GM12878 (cell line): Measurements from ENCODE around the gene CDHR4. TPM values are rescaled to one million over a fixed set of nuclear protein-coding genes. Genes with fewer than 3 reads are reported as not detected.
"Not testable (repeated sequence)": the region's sequence is repeated elsewhere in the genome, so short reads cannot be mapped to it uniquely, and the experiment has no call there.

Source experiments
- ATAC-seq: fragments of 200-7000 bp; cut with Tn5 transposase; 3 replicates; pipeline ENCODE4 v1.9.1; 2020; ENCODE audit warnings: mild to moderate bottlenecking, moderate library complexity
- BruUV-seq: library from RNA; stranded (reverse); fragments of 400-500 nt; replicated peaks from 2 replicates; lab custom pipeline; 2021; lab: Mats Ljungman, UMichigan
- CTCF ChIA-PET: fragments of 300-600 bp; sonication (Branson Sonifier 250); formaldehyde crosslinking; extraction: SDS; loops from one replicate; lab custom pipeline; 2021; ENCODE audit warnings: inconsistent platforms; lab: Yijun Ruan, JAX
- POLR2A ChIA-PET: fragments of 350-600 bp; formaldehyde crosslinking; extraction: SDS; loops from one replicate; lab custom pipeline; 2021; ENCODE audit warnings: inconsistent platforms; lab: Charles Lee
- RAD21 ChIA-PET: fragments of 300-600 bp; sonication (Branson Sonifier 250); formaldehyde crosslinking; loops from one replicate; lab custom pipeline; 2023; ENCODE audit warnings: antibody characterized with exemption; ENCODE audit not compliant: unreplicated experiment; lab: Charles Lee
- SMC1A ChIA-PET: fragments of 300-600 bp; sonication (Branson Sonifier 250); formaldehyde crosslinking; loops from one replicate; lab custom pipeline; 2023; ENCODE audit not compliant: unreplicated experiment, uncharacterized antibody; lab: Charles Lee
- DNase-seq: peaks from one replicate; pipeline ENCODE4 v3.0.0-alpha.2; 2011; ENCODE audit warnings: low read depth, low spot score
- FAIRE-seq: peaks from 3 replicates; lab custom pipeline; 2011; peaks lifted over from hg19 to GRCh38; lab: Jason Lieb, UNC
- H2AFZ ChIP-seq: 2 replicates; pipeline ENCODE4 v1.6.0; 2011; ENCODE audit warnings: low read depth, low read length, control low read depth; ENCODE audit not compliant: control insufficient read depth
- H3K27ac ChIP-seq: 2 replicates; pipeline ENCODE4 v1.5.1; 2011; ENCODE audit warnings: control low read depth; ENCODE audit not compliant: control insufficient read depth, insufficient read depth
- H3K27me3 ChIP-seq, 2 experiments: replicated peaks in 1 of 2; 2 replicates each; pipeline versions ENCODE4 v1.6.0 to v1.6.1; 2011; ENCODE audit warnings: low read length in 1 of 2; ENCODE audit not compliant: control insufficient read depth in 2 of 2, insufficient read depth in 2 of 2
- H3K36me3 ChIP-seq, 2 experiments: 2 replicates each; pipeline ENCODE4 v1.5.1; 2011; ENCODE audit warnings: low read length in 1 of 2; ENCODE audit not compliant: control insufficient read depth in 2 of 2, insufficient read depth in 2 of 2
- H3K4me1 ChIP-seq: 2 replicates; pipeline ENCODE4 v1.6.1; 2011; ENCODE audit warnings: mild to moderate bottlenecking, low read length, moderate library complexity, mixed read lengths; ENCODE audit not compliant: control insufficient read depth, insufficient read depth
- H3K4me2 ChIP-seq: 2 replicates; pipeline ENCODE4 v1.6.0; 2011; ENCODE audit warnings: control low read depth; ENCODE audit not compliant: control insufficient read depth, insufficient read depth
- H3K4me3 ChIP-seq: fragments of 200-600 bp; sonication (generic); 2 replicates; pipeline ENCODE4 v1.5.1; 2016
- H3K79me2 ChIP-seq: 2 replicates; pipeline ENCODE4 v1.6.0; 2011; ENCODE audit warnings: low read length; ENCODE audit not compliant: control insufficient read depth, insufficient read depth
- H3K9ac ChIP-seq: 2 replicates; pipeline ENCODE4 v1.8.0; 2011; ENCODE audit warnings: low read length, control low read depth, mixed read lengths; ENCODE audit not compliant: control insufficient read depth, insufficient read depth
- H3K9me3 ChIP-seq: replicated peaks from 3 replicates; pipeline ENCODE4 v1.5.1; 2011; ENCODE audit warnings: mild to moderate bottlenecking, low read length; ENCODE audit not compliant: control insufficient read depth, insufficient read depth
- H4K20me1 ChIP-seq: 2 replicates; pipeline ENCODE4 v1.6.0; 2011; ENCODE audit not compliant: control insufficient read depth, insufficient read depth
- BCLAF1 ChIP-seq: fragments of 450-650 bp; IDR thresholded peaks from 2 replicates; pipeline ENCODE4 v1.6.1; 2017; ENCODE audit warnings: antibody characterized with exemption, mild to moderate bottlenecking, moderate library complexity
- E2F4 ChIP-seq: IDR thresholded peaks from 2 replicates; pipeline ENCODE4 v1.6.1; 2012; ENCODE audit warnings: low read depth, low read length, improper control_type of control experiment
- IKZF2 ChIP-seq, 2 experiments: fragments of 450-650 bp; IDR thresholded peaks; 2 replicates each; pipeline ENCODE4 v1.6.1; 2017; ENCODE audit warnings: mild to moderate bottlenecking in 2 of 2, moderate library complexity in 2 of 2
- MEF2B ChIP-seq: fragments of 450-650 bp; IDR thresholded peaks from 2 replicates; pipeline ENCODE4 v1.6.1; 2018; ENCODE audit warnings: mild to moderate bottlenecking, moderate library complexity; ENCODE audit not compliant: partially characterized antibody, poor library complexity, severe bottlenecking
- MTA2 ChIP-seq: fragments of 450-650 bp; IDR thresholded peaks from 2 replicates; pipeline ENCODE4 v1.6.1; 2016; ENCODE audit warnings: low read depth, mild to moderate bottlenecking, moderate library complexity
- NR2C2 ChIP-seq: IDR thresholded peaks from 2 replicates; pipeline ENCODE4 v1.6.1; 2011; ENCODE audit warnings: borderline replicate concordance, low read depth; ENCODE audit not compliant: control insufficient read depth, insufficient read length
- SMC3 ChIP-seq: IDR thresholded peaks from 2 replicates; pipeline ENCODE4 v1.6.1; 2011; ENCODE audit warnings: low read length, improper control_type of control experiment, borderline replicate concordance
- SPI1 ChIP-seq: IDR thresholded peaks from 2 replicates; pipeline ENCODE4 v1.6.1; 2011; ENCODE audit warnings: low read depth, mild to moderate bottlenecking, low read length, moderate library complexity, borderline replicate concordance; ENCODE audit not compliant: insufficient read depth
- TCF12 ChIP-seq: IDR thresholded peaks from 2 replicates; pipeline ENCODE4 v1.6.1; 2011; ENCODE audit warnings: low read depth, mild to moderate bottlenecking, low read length
- ZNF274 ChIP-seq: IDR thresholded peaks from one replicate; pipeline ENCODE4 v1.8.0; 2011; ENCODE audit not compliant: insufficient read length, insufficient read depth
- WGBS: methylation state at CpG from one replicate; pipeline ENCODE4 v1.1.6; 2016; ENCODE audit warnings: low lambda C conversion rate; ENCODE audit not compliant: insufficient replicate concordance, insufficient coverage; ENCODE audit errors: missing lambda C conversion rate; 5-methylcytosine and 5-hydroxymethylcytosine counted together
- in situ Hi-C: fragments of 300-500 bp; cut with MboI; formaldehyde crosslinking; loops from 9 replicates; pipeline ENCODE4 v1.14.3; 2018; ENCODE audit warnings: mixed read lengths
- intact Hi-C: fragments of 100-400 bp; cut with micrococcal nuclease; formaldehyde crosslinking; loops from one replicate; pipeline ENCODE4 v1.14.2; 2022; ENCODE audit not compliant: unreplicated experiment
- polyA plus RNA-seq, 11 experiments: library from polyadenylated mRNA; depleted of rRNA in 4 of 11; unstranded in 6 of 11; stranded (reverse) in 5 of 11; fragments of >200 nt; fragmentation: Nextera tagmentation in 4 of 11; fragmentation: Illumina TruSeq in 1 of 11; extraction: Ambion mirVana in 4 of 11; extraction: Trizol in 1 of 11; gene quantifications; 1 replicate in 1 of 11; 2 replicates in 10 of 11; pipeline versions ENCODE4 v1.2.1 to v1.2.3, GENCODE V29; 2011 to 2016; ENCODE audit warnings: inconsistent platforms in 2 of 11, missing spikeins in 2 of 11, low read depth in 1 of 11
- total RNA-seq, 4 experiments: library from RNA; depleted of rRNA in 3 of 4; stranded (reverse); fragments of >200 nt in 3 of 4; fragmentation: Illumina TruSeq in 1 of 4; extraction: Trizol in 1 of 4; gene quantifications; 2 replicates each; pipeline versions ENCODE4 v1.2.1 to v1.2.3, GENCODE V29; 2013 to 2021

CDHR4 gene
- total and polyA plus RNA-seq, 10 of the 15 experiments (the other 5 are each of a cell fraction or from before 2014, with no cell fraction given), result not detected

GRCh38 chr3:49782277-49782676 lies 17.4 kb downstream of the CDHR4 start:
- POLR2A ChIA-PET, result interaction anchor here (0.6 kb wide), 1 partner anchor 176 kb away, joined by 3 read pairs; no protein-coding TSS in a partner anchor
- RAD21 ChIA-PET, H3K4me1 ChIP-seq: not testable (repeated sequence)

GRCh38 chr3:49781415-49782199 lies 18.1 kb downstream of the CDHR4 start:
- intact Hi-C loops (no loop called here), in situ Hi-C loops (no loop called here)
- H3K9ac ChIP-seq, result no peak overlapping the region
- ChIA-PET POLR2A (interaction anchor here (0.6 kb wide), 1 partner anchor 177 kb away, joined by 3 read pairs; no protein-coding TSS in a partner anchor), RAD21 (interaction anchor here (1.4 kb wide), 1 partner anchor 58 kb away, joined by 4 read pairs; no protein-coding TSS in a partner anchor), SMC1A (no interaction called here), CTCF (interaction anchor here (1.4 kb wide), 1 partner anchor 26 kb away, joined by 3 read pairs; no protein-coding TSS in a partner anchor)
- H3K79me2 ChIP-seq, result peaks cover 37% of the 10 kb centered on the region
- no TSS peak for BruUV-seq
- peaks cover 4% of the 10 kb centered on the region; the same call in 1 of the 2 replicates for H3K4me1 ChIP-seq
- no peak overlapping the region for H3K4me3 ChIP-seq
- H3K27ac ChIP-seq, result no peak overlapping the region
- ATAC-seq, result no peak
- no peaks in the 10 kb centered on the region for H3K27me3 ChIP-seq
- no peak overlapping the region for H2AFZ ChIP-seq
- no peaks in the 10 kb centered on the region for H4K20me1 ChIP-seq
- no peak for DNase-seq
- no peaks in the 10 kb centered on the region for H3K9me3 ChIP-seq
- no peak overlapping the region for H3K4me2 ChIP-seq
- FAIRE-seq, result no peak
- peaks cover 0 to 3% of the 10 kb centered on the region in 2 experiments; a peak in 2 of 4 replicates for H3K36me3 ChIP-seq
- 94% methylated on average over 4 of the region's 5 CpGs for WGBS
- TF ChIP-seq TCF12 (no peak), E2F4 (no peak), MEF2B (no peak), SPI1 (no peak), IKZF2 (IDR thresholded peaks at IDR 0.05) (no peak), BCLAF1 (no peak), ZNF274 (no peak), MTA2 (no peak), NR2C2 (no peak), SMC3 (no peak)

More at GRCh38 chr3:49782277-49782676, 17.4 kb downstream of the CDHR4 start:
- CTCF ChIA-PET, result interaction anchor here (1.4 kb wide), 1 partner anchor 25 kb away, joined by 3 read pairs; no protein-coding TSS in a partner anchor
- intact Hi-C loops, SMC1A ChIA-PET, ATAC-seq, in situ Hi-C loops, H4K20me1 ChIP-seq, H2AFZ ChIP-seq, H3K9ac ChIP-seq, H3K4me3 ChIP-seq, H3K27ac ChIP-seq, BruUV-seq, H3K27me3 ChIP-seq, H3K36me3 ChIP-seq, FAIRE-seq, H3K9me3 ChIP-seq, DNase-seq, H3K4me2 ChIP-seq: not testable (repeated sequence)
- peaks cover 37% of the 10 kb centered on the region for H3K79me2 ChIP-seq
- WGBS, result 89% methylated on average over 9 of the region's 9 CpGs
